Muscle of back (tissue), 11 donors: ENCODE data around the gene STAG3. TPM values are rescaled to one million over a fixed set of nuclear protein-coding genes. Genes with fewer than 3 reads are reported as not detected.
"Not testable (repeated sequence)": the region's sequence is repeated elsewhere in the genome, so short reads cannot be mapped to it uniquely, and the experiment has no call there.

Experiments
- DNase-seq, 3 donors: peaks; one replicate each; pipeline versions ENCODE4 v3.0.0 to v3.0.0-alpha.2; 2013
- polyA plus RNA-seq, 10 donors: library from polyadenylated mRNA; unstranded; fragments of 120-200 nt; gene quantifications; one replicate each; pipeline ENCODE4 v1.2.1, GENCODE V29; 2013; ENCODE audit not compliant: insufficient read length in 10 of 10

Gene STAG3
- polyA plus RNA-seq, 10 donors: 8.4 to 25.7 (median 12.6) TPM

DNA sequence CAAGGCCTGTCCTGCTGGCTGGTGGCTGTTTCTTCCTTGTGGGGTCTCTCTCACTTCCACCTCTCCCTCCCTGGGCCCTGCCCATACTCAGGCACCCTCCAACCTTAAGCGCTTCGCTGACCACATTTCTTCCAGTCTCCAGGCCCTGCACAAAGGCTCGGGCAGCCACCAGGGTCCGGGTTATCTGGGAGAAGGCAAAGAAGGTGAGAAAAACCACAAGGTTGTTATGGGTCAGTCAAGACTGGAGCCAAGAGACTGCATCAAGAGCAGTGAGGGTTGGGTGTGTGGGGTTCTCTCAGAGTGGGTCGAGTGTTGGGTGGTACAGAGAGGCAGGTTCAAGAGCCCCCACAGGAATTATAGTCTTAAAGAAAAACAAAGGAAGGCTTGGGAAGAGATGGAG lies 3.1 kb upstream of the STAG3 start:
- no peak for DNase-seq

DNA sequence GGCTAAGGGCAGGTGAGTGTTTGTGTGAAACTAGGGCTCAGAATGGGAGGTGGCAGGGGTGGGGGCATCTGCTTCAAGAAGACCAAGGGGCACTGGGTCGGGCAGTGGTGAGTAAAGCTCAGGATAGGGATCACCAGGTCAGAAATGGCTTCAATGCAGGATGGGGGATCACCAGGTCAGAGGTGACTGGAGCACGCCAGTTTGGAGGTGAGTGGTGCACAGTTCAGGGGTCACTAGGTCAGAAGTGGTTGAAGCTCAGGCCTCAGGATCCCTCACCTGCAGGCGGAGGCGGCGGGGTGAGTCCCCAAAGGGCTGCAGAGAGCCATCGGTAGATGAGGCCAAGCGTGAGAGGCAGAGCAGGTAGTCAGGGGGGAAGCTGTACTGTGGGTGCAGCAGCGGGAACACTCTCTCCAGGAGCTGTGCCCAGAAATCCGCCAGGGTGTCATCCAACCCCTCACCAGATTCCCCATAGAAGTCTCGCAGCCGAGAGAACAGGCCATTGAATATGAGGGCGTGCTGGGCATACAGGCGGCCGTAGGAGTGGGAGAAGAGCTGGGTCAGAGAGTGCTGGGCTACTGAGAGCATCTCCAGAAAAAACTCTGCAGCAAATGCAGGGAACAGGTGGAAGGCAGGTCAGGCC lies 2.3 kb upstream of the STAG3 start:
- no peak for DNase-seq

DNA sequence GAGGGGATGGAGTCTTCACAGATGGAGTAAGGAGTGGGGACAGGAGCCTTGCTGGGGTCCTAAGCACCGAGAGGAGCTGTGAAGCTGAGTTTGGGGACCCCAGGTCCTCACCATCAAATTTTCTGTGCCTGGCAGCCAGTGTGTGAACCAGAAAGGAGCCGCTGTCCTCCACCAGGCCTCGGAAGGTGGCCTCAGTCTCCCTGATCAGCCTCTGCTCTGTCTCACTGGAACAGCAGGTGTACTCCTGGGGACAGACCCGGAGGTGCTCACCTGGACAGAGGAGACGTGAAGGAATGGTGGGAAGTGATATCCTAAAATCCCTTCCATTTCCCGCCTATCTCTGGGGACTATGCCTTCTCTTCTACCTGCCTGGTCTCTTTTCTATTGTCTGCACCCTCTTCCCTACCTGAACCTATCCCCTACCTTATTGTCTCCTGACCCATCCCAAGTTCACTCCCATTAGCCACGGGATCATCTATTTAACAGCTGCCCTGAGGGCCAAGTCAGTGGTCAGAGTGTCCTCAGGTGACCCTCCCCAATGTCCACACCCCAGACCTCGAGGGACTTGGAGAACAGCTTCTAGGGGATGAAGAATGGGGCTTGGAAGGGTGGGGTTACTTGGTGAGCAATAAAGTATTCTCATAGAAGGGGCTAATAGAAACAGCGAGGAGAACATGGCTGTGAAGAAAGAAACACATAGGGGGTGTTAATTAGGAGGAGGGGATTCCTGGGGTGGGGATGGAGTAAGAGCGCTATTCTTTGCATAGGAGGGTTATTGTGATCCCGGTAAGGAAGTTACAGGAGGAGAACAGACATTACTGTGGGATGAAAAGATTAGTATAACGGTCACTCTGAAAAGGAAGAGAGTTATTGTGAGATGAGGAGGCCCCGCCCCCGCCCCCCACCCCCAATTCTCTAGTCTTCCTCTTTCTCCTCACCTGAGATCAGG lies 1.3 kb upstream of the STAG3 start:
- no peak for DNase-seq

DNA sequence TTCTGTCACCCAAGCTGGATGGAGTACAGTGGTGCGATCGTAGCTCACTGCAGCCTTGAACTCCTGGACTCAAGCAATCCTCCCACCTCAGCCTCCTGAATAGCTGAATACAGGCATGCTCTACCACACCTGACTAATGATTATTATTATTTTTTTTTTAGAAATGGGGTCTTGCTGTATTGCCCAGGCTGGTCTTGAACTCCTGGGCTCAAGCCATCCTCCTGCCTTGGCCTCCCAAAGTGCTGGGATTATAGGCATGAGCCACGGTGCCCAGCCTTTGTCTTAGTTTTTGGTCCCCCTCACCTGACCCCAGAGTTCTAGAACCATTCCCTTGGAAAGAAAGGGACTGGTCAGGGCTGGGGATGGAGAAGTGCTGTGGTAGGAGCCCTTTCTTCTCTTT lies 2.4 kb downstream of the STAG3 start:
- DNase-seq: not testable (repeated sequence)

DNA sequence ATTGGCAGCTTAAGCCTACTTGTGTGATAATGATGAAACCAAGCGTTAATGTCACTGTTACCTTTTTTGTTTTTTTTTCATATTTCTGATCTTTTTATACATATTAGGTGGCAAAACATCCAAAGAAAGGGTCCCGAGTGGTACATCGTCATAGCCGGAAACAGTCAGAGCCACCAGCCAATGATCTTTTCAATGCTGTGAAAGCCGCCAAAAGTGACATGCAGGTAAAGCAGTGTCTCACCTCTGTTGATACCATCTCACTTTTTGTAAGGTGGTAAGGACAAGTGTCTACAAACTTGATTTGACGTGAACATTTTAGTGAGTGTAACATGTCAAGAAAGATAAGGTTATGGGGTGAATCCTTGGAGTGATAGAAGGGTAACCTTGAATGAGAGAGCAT lies 4.9 kb downstream of the STAG3 start:
- DNase-seq: not testable (repeated sequence)

DNA sequence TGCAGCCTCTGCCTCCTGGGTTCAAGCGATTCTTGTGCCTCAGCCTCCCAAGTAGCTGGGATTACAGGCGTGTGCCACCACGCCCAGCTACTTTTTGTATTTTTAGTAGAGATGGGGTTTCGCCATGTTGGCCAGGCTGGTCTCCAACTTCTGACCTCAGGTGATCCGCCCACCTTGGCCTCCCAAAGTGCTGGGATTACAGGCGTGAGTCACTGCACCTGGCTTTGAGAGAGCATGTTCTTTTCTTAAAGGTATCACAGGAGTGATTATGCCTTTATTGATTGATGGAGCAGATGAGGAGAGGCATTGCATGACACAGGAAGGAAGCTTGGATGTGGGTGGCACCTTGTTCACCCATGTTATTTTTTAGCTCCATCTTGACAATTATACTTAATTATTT lies 5.4 kb downstream of the STAG3 start:
- not testable (repeated sequence) for DNase-seq

DNA sequence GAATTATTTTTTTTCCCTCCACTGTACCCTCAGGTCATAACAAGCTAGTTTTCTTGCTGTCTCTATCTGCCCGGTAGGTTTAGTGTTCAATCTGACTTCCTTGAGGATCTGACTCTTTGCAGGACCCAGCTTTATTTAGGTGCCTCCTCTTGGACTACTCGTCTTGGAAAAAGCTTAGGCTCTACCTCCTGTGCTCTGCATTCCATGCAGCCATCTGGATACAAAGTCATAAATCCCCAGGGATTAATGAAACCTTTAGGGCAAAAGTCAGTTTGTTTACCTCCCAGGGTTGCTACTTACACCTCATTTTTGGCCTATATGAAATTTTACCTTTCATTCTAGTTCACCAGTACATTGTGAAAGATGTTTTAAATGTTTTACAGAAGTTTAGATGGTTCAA lies 8.0 kb downstream of the STAG3 start:
- no peak for DNase-seq

DNA sequence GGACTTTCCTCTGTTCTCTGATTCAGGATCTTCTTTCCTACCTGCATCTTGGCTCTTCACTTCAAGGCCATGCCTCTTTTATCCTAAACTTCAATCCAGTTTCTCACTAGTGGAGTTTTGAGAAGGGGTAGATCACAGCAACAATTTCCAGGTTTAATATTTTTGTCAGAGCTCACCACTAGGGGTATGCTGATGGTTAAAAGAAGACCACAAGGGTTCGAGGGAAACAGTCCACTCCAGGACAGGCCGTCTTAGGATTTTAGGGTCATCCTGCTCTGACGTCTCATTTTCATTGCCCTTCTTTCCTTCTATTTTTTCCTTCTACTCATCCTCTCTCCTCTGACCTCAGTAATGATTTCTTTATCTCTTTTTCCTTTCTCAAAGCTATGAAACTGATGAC lies 11.3 kb downstream of the STAG3 start:
- DNase-seq: no peak

DNA sequence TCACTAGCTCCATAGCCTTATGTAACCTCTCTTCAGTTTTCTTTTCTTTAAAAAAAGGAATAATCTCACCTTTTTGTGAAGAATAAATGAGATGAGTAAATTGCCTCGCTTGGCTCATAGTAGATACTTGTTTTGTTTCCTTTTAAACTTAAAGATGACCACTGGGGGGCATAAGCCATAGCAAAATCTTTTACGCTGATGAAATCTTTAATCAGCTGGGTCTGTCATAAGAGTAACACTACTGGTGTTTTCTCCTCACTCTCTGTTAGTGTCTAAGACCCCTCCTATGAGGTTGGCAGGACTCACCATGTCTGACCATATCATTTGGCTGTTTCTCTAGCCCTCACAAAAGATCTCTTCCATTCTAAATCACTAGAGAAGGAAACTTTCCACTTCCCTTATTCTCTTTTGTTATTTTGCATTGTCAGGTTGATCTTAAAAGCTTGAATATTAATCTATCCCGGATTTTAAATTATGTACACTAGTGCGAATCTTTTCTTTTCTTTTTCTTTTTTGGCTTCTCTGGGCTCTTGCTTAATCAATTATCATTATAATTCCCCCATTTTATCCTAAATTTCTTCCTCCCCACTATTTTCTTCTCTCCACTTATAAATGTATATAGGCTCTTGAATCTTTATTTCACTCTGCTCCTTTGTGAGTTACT lies 12.5 kb downstream of the STAG3 start:
- DNase-seq: peak; percentile 51 to 77 (median 56)

DNA sequence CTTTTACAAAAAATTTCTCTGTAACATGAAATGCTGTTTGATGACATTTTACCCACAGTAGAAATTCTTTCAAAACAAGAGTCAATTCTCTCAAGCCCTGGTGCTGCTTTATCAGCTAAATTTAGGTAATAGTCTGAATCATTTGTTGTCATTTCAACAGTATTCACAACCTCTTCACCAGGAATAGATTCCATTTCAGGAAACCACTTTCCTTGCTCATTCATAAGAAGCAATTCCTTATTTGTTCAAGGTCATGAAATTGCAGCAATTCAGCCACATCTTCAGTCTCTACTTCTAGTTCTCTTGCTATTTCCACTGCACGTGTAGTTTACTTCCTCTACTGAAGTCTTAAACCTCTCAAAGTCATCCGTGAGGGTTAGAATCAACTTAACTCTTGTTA lies 14.1 kb downstream of the STAG3 start:
- no peak for DNase-seq

DNA sequence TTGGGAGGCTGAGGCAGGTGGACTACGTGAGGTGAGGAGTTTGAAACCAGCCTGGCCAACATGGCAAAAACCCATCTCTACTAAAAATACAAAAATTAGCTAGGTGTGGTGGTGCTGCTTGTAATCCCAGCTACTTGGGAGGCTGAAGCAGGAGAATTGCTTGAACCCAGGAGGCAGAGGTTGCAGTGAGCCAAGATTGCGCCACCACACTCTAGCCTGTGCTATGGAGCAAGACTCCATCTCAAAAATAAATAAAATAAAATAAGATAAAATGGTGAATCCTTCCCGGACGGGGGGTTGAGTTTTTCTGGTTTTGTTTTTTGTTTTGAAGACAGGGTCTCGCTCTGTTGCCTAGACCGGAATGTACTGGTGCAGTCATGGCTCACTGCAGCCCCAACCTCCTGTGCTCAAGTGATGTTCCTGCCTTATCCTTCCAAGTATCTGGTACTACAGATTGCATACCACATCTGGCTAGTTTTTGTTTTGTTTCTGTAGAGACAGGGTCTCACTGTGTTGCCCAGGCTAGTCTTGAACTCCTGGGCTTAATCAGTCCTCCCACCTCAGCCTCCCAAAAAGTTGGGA lies 14.7 kb downstream of the STAG3 start:
- not testable (repeated sequence) for DNase-seq

DNA sequence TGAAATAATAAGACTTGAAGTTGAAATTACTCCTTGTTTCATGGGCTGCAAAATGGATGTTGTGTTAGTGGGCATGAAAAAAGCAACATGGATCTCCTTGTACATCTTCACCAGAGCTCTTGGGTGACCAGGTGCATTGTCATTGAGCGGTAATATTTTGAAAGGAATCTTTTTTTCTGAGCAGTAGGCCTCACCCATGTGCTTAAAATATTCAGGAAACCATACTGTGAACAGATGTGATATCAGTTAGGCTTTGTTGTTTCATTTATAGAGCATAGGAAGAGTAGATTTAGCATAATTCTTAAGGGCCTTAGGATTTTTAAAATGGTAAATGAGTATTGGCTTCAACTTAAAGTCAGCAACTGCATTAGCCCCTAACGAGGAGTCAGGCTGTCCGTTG lies 15.3 kb downstream of the STAG3 start:
- DNase-seq: no peak

DNA sequence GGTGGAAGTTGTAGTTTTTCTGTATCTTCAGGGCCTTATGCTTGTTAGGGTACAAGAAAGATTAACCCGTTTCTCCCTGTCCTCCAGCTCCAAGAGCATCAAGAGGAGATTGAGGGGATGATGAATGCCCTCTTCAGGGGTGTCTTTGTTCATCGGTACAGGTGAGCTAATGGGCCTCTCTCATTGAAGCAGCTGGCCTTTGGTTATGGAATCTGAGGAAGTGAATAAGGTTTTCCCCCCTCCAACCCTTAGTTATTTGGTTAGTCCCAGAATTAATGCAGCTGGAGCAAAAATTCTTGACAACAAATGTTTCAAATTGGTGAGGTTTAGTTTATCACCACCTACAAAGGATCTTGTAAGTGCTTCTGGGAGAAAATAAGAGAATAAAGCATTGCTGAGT lies 17.5 kb downstream of the STAG3 start:
- DNase-seq: no peak

DNA sequence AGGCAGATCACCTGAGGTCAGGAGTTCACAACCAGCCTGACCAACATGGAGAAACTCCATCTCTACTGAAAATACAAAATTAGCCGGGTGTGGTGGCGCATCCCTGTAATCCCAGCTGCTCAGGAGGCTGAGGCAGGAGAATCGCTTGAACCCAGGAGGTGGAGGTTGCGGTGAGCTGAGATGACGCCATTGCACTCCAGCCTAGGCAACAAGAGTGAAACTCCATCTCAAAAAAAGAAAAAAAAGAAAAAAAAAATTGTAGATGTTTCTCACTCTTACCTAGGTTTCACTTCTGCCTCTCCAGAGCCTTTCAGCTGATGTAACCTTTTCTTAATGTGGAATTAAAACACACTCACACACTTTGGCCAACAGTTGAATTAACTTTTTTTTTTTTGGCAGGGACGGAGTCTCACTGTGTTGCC lies 18.2 kb downstream of the STAG3 start:
- DNase-seq: not testable (repeated sequence)

DNA sequence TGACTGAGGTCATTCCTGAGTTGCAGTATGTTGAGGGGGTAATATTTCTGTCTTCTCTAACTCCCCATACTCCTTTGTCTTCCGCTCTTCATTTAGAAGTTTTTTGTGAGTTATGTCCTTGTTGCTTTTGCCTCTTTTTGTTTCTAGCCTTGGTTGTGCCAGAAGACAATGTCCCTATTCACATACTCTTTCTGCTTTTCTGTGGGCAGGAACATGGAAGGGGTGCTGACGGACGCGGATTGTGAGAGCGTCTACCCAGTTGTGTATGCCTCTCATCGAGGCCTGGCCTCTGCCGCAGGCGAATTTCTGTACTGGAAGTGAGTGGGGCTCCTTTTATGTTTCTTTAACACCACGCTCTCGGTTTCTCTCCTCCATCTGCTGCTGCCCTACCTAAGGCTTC lies 20.5 kb downstream of the STAG3 start:
- no peak for DNase-seq

DNA sequence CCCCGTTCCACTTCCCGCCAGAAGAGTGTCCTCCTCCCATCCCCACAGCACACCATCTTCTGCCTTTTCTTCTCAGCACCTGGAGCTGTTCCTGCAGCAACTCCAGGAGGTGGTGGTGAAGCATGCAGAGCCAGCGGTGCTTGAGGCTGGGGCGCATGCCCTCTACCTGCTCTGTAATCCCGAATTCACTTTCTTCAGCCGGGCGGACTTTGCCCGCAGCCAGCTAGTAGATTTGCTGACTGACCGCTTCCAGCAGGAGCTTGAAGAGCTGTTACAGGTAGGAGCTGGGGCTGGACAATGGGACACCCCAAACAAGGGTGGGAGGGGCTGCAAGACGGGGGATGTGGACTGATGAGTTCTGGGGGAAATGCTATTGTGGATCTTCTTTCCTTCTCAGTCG lies 23.0 kb downstream of the STAG3 start:
- DNase-seq: no peak

DNA sequence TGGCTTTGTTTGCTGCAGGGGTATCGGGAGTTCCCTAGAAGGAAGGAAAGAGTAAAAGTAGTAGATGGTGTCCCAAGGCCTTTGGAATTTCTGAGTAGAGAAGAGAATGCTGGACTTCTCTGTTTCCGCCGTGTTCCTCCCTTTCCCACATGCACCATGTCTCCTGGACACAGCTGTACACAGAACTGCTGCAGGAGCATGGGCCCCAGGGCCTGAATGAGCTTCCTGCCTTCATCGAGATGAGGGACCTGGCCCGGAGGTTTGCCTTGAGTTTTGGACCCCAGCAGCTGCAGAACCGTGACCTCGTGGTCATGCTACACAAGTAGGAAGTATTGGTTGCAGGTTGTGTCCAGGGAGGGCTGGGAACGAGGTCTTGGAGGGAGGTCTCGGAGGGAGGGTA lies 26.7 kb downstream of the STAG3 start:
- peak in 1 of 3 donors; percentile 60 for DNase-seq

DNA sequence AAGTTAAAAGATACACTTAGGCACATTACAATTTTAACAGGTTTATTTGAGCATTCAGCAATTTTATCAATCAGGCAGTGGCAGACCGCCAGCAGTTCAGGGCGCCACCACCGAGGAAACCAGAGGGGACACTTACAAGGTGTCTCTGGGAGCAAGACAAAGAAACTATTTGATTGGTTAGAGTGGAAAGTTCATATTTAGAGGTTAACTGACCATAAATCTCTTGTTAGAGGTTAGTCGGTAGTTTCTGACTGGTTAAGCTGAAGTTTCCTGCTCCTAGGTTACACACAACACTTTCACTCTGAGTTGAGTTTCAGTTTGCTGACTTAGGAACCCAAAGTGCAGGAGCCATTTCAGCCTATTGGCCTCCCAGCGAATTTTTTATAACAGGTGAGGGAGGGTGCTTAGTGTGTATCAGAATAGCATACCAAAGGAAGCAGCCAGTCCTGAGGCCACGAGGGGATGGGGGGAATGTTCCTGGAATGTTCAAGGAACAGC lies 31.2 kb downstream of the STAG3 start:
- DNase-seq: no peak

DNA sequence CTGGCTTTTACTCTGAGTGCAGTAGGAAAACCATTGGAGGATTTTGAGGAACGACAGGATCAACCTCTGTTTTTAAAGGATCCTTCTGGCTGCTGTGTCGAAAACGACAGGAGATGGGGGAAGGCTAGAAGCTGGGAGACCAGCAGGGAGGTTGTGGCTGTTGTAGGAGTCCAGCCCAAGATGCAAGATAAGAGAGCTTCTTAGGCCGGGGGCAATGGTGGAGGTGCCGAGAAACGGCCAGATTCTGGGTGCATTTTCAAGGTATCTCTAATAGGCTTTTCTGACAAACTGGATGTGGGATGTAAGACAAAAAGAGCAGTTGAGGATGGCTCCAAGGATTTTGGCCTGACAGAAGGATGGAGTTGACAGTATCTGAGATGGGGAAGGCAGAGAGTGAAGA lies 31.8 kb downstream of the STAG3 start:
- DNase-seq: no peak

DNA sequence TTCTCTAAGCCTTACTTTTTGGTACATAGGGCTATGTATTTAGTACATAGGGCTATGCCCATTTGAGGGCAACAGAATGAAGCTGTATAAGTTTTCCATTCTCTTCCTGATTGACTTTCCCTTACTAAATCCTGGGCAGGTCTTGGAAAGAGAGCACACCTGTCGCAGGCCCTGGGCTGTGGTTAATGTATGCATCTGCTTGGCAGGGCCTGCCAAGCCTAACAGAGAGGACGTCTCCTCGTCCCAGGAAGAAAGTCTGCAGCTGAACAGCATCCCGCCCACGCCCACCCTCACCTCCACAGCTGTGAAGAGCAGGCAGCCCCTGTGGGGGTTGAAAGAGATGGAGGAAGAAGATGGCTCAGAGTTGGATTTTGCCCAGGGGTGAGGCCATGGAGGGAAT lies 33.1 kb downstream of the STAG3 start:
- no peak for DNase-seq

DNA sequence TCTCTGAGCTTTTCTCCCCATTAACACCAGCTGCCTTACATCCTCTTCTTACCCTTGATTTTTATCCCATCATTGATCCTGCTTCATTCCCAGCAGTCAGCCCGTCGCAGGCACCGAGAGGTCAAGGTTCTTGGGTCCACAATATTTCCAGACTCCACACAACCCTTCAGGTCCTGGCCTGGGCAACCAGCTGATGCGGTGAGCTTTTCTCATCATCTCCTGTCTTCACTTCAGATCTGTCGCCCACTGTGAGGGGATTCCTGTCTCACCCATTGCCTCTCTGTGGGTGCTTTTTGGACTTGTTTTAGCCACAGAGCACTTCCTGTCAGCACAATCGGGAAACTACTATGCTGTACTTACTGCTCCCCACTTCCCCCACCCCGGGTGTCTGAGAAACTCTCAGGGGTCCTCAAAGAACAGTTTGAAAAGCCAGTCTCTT lies 33.6 kb downstream of the STAG3 start:
- DNase-seq: no peak

DNA sequence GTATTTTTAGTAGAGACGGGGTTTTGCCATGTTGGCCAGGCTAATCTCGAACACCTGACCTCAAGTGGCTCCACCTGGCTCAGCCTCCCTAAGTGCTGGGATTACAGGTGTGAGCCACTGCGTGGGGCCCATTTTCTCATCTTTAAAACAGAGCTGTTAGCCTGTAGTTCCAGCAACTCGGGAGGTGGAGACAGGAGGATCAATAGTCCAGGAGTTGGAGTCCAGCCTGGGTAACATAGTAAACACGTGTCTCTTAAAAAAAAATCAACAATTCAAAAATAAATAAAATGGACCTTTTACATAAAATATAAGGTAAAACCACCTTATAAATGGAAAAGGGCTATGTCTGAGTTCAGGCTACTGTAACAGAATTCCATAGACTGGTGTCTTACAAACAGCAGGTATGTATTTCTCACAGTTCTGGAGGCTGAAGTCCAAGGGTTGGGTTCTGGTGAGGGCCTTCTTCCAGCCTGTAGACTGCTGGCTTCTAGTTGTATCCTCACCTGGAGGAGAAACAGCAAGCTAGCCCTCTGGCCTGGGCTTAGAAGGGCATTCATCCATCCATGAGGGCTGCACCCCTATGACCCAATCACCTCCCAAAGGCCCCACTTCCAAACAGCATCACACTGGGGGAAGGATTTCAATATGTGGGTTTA lies 35.0 kb downstream of the STAG3 start:
- DNase-seq: no peak
